ENCODE results near the gene ELOVL6.
"Not testable (repeated sequence)": the region's sequence is repeated elsewhere in the genome, so short reads cannot be mapped to it uniquely, and the experiment has no call there.

Gene ELOVL6

GRCh38 chr4:110062166-110062565, 136.2 kb downstream of the ELOVL6 start:
- H3K9me3 Mint-ChIP-seq, result no peaks in the 10 kb centered on the region
- H3K27me3 Mint-ChIP-seq, result no peaks in the 10 kb centered on the region
- ATAC-seq (no peak), DNase-seq (no peak)
- no peak overlapping the region for H3K4me3 Mint-ChIP-seq
- peaks cover 33% of the 10 kb centered on the region for H3K4me1 Mint-ChIP-seq
- no peak overlapping the region for H3K27ac Mint-ChIP-seq

GRCh38 chr4:110061076-110061475, 137.3 kb downstream of the ELOVL6 start:
- Mint-ChIP-seq H3K27me3 (no peaks in the 10 kb centered on the region), H3K9me3 (no peaks in the 10 kb centered on the region), H3K4me1 (peaks cover 33% of the 10 kb centered on the region), H3K27ac (no peak overlapping the region), H3K4me3 (no peak overlapping the region)
- DNase-seq, result no peak
- ATAC-seq, result no peak

GRCh38 chr4:110059556-110060191, 138.7 kb downstream of the ELOVL6 start:
- Mint-ChIP-seq H3K9me3 (no peaks in the 10 kb centered on the region), H3K4me1 (peaks cover 47% of the 10 kb centered on the region), H3K27me3 (no peaks in the 10 kb centered on the region), H3K4me3 (peak overlapping the region; percentile 19 to 46), H3K27ac (peak overlapping the region; percentile 19 to 63)
- DNase-seq (no peak), ATAC-seq (peak; percentile 87)

GRCh38 chr4:110058677-110059076, 139.7 kb downstream of the ELOVL6 start:
- Mint-ChIP-seq H3K27ac (no peak overlapping the region), H3K9me3 (no peaks in the 10 kb centered on the region), H3K4me1 (peaks cover 47% of the 10 kb centered on the region), H3K27me3 (no peaks in the 10 kb centered on the region), H3K4me3 (no peak overlapping the region)
- DNase-seq (no peak), ATAC-seq (peak; percentile 24)

GRCh38 chr4:110055158-110055768, 143.2 kb downstream of the ELOVL6 start:
- no peaks in the 10 kb centered on the region for H3K9me3 Mint-ChIP-seq
- H3K27ac Mint-ChIP-seq, result no peak overlapping the region
- H3K4me1 Mint-ChIP-seq, result peaks cover 38% of the 10 kb centered on the region
- H3K4me3 Mint-ChIP-seq, result no peak overlapping the region
- ATAC-seq, result peak; percentile 74
- peak in 1 of 2 donors; percentile 21 for DNase-seq
- H3K27me3 Mint-ChIP-seq, result no peaks in the 10 kb centered on the region

GRCh38 chr4:110049951-110050925, 148.2 kb downstream of the ELOVL6 start:
- H3K4me3 Mint-ChIP-seq, result no peak overlapping the region
- H3K27ac Mint-ChIP-seq, result no peak overlapping the region
- DNase-seq (peak; percentile 34 to 36), ATAC-seq (no peak)
- H3K4me1 Mint-ChIP-seq, result peaks cover 11% of the 10 kb centered on the region
- no peaks in the 10 kb centered on the region for H3K27me3 Mint-ChIP-seq
- no peaks in the 10 kb centered on the region for H3K9me3 Mint-ChIP-seq

- H3K27me3 Mint-ChIP-seq, result peaks cover 18% of the 10 kb centered on the region
- peak overlapping the region in 1 of 2 donors; percentile 10 for H3K27ac Mint-ChIP-seq
- ATAC-seq, result no peak
- H3K4me3 Mint-ChIP-seq, result no peak overlapping the region
- H3K4me1 Mint-ChIP-seq, result peaks cover 12% of the 10 kb centered on the region
- DNase-seq, result no peak
- no peaks in the 10 kb centered on the region for H3K9me3 Mint-ChIP-seq
These were observed 151.8 kb downstream of the ELOVL6 start for GRCh38 chr4:110046588-110047049.

GRCh38 chr4:110042545-110043517, 155.6 kb downstream of the ELOVL6 start:
- no peak for DNase-seq
- H3K27ac Mint-ChIP-seq, result no peak overlapping the region
- no peak for ATAC-seq

GRCh38 chr4:110041735-110042134, 156.7 kb downstream of the ELOVL6 start:
- DNase-seq, result no peak
- no peak overlapping the region for H3K27ac Mint-ChIP-seq
- no peak for ATAC-seq
- peaks cover 34% of the 10 kb centered on the region for H3K27me3 Mint-ChIP-seq
- H3K4me3 Mint-ChIP-seq, result no peak overlapping the region
- peaks cover 7% of the 10 kb centered on the region for H3K4me1 Mint-ChIP-seq
- H3K9me3 Mint-ChIP-seq, result no peaks in the 10 kb centered on the region

More at GRCh38 chr4:110042545-110043517, 155.6 kb downstream of the ELOVL6 start:
- Mint-ChIP-seq H3K4me1 (peaks cover 7% of the 10 kb centered on the region), H3K27me3 (peaks cover 25% of the 10 kb centered on the region), H3K4me3 (no peak overlapping the region), H3K9me3 (no peaks in the 10 kb centered on the region)

GRCh38 chr4:110039164-110039563, 159.3 kb downstream of the ELOVL6 start:
- H3K4me3 Mint-ChIP-seq, DNase-seq, H3K9me3 Mint-ChIP-seq, ATAC-seq, H3K4me1 Mint-ChIP-seq: not testable (repeated sequence)
- Mint-ChIP-seq H3K27ac (peak overlapping the region in 1 of 2 donors; percentile 36), H3K27me3 (peaks cover 58% of the 10 kb centered on the region)

- H3K4me1 Mint-ChIP-seq, result peaks cover 14% of the 10 kb centered on the region
- DNase-seq (peak in 1 of 2 donors; percentile 32), ATAC-seq (peak; percentile 82)
- H3K9me3 Mint-ChIP-seq, result peaks cover 9 to 12% of the 10 kb centered on the region in 2 donors
- peak overlapping the region in 1 of 2 donors; percentile 23 for H3K27ac Mint-ChIP-seq
- H3K4me3 Mint-ChIP-seq, result peak overlapping the region in 1 of 2 donors; percentile 22
- H3K27me3 Mint-ChIP-seq, result peaks cover 54% of the 10 kb centered on the region
These were observed 164.4 kb downstream of the ELOVL6 start for GRCh38 chr4:110034026-110034393.

GRCh38 chr4:110033355-110034025, 164.9 kb downstream of the ELOVL6 start:
- Mint-ChIP-seq H3K9me3 (peaks cover 9 to 12% of the 10 kb centered on the region in 2 donors), H3K4me1 (peaks cover 14% of the 10 kb centered on the region), H3K27me3 (peaks cover 54% of the 10 kb centered on the region), H3K4me3 (no peak overlapping the region), H3K27ac (peak overlapping the region in 1 of 2 donors; percentile 23)
- DNase-seq, result no peak
- ATAC-seq, result no peak

GRCh38 chr4:110032603-110033002, 165.8 kb downstream of the ELOVL6 start:
- H3K9me3 Mint-ChIP-seq, result peaks cover 9 to 12% of the 10 kb centered on the region in 2 donors

GRCh38 chr4:110025718-110026117, 172.7 kb downstream of the ELOVL6 start:
- Mint-ChIP-seq H3K4me3 (no peak overlapping the region), H3K4me1 (peaks cover 15% of the 10 kb centered on the region), H3K27me3 (peaks cover 8% of the 10 kb centered on the region), H3K9me3 (peaks cover 2 to 4% of the 10 kb centered on the region in 2 donors), H3K27ac (no peak overlapping the region)
- DNase-seq (no peak), ATAC-seq (no peak)

More at GRCh38 chr4:110032603-110033002, 165.8 kb downstream of the ELOVL6 start:
- H3K27ac Mint-ChIP-seq, result no peak overlapping the region
- peak; percentile 45 for ATAC-seq
- no peak for DNase-seq
- peaks cover 14% of the 10 kb centered on the region for H3K4me1 Mint-ChIP-seq
- peaks cover 54% of the 10 kb centered on the region for H3K27me3 Mint-ChIP-seq
- no peak overlapping the region for H3K4me3 Mint-ChIP-seq
